NCI-H226 (cell line): ENCODE data around the gene UBE2H.
"Not testable (repeated sequence)": the region's sequence is repeated elsewhere in the genome, so short reads cannot be mapped to it uniquely, and the experiment has no call there.

ENCODE experiments used
- DNase-seq: peaks from one replicate; pipeline ENCODE4 v3.0.0-alpha.2; 2015

UBE2H gene

GRCh38 chr7:129870668-129871067 is 82.1 kb downstream of the UBE2H start:
- DNase-seq, result no peak

GRCh38 chr7:129866251-129866650 is 86.5 kb downstream of the UBE2H start:
- DNase-seq, result no peak

GRCh38 chr7:129865925-129866201 is 86.9 kb downstream of the UBE2H start:
- no peak for DNase-seq

- DNase-seq, result no peak
Measured at GRCh38 chr7:129865093-129865924, 87.5 kb downstream of the UBE2H start.

- DNase-seq, result not testable (repeated sequence)
Measured at GRCh38 chr7:129864676-129865075, 88.1 kb downstream of the UBE2H start.

- DNase-seq, result peak; percentile 41
Measured at GRCh38 chr7:129864042-129864441, 88.7 kb downstream of the UBE2H start.

- DNase-seq, result no peak
Measured at GRCh38 chr7:129862682-129863081, 90.1 kb downstream of the UBE2H start.

GRCh38 chr7:129860784-129861183 is 92.0 kb downstream of the UBE2H start:
- DNase-seq, result not testable (repeated sequence)

GRCh38 chr7:129859183-129859582 is 93.6 kb downstream of the UBE2H start:
- DNase-seq, result no peak

GRCh38 chr7:129858490-129858889 is 94.3 kb downstream of the UBE2H start:
- no peak for DNase-seq

- no peak for DNase-seq
Measured at GRCh38 chr7:129857313-129857712, 95.4 kb downstream of the UBE2H start.

GRCh38 chr7:129855935-129856717 is 96.6 kb downstream of the UBE2H start:
- no peak for DNase-seq

GRCh38 chr7:129855234-129855673 is 97.5 kb downstream of the UBE2H start:
- peak; percentile 33 for DNase-seq

GRCh38 chr7:129854401-129854800 is 98.4 kb downstream of the UBE2H start:
- no peak for DNase-seq

GRCh38 chr7:129853661-129854268 is 99.0 kb downstream of the UBE2H start:
- peak; percentile 85 for DNase-seq

GRCh38 chr7:129851809-129852208 is 101.0 kb downstream of the UBE2H start:
- DNase-seq, result no peak

GRCh38 chr7:129851174-129851573 is 101.6 kb downstream of the UBE2H start:
- no peak for DNase-seq

- DNase-seq, result no peak
Measured at GRCh38 chr7:129848436-129848835, 104.3 kb downstream of the UBE2H start.

- DNase-seq, result peak; percentile 68
Measured at GRCh38 chr7:129845972-129846327, 106.8 kb downstream of the UBE2H start.

- peak; percentile 79 for DNase-seq
Measured at GRCh38 chr7:129845178-129845971, 107.4 kb downstream of the UBE2H start.

GRCh38 chr7:129843978-129844840 is 108.6 kb downstream of the UBE2H start:
- no peak for DNase-seq

GRCh38 chr7:129843365-129843898 is 109.3 kb downstream of the UBE2H start:
- DNase-seq, result no peak
